ENCODE data around the gene HOXA13.
A peak's percentile ranks its signal among the peaks of the same experiment; 100 is the strongest.

The HOXA13 gene

GRCh38 chr7:27170426-27171324 lies 29.2 kb downstream of the HOXA13 start:
- DNase-seq (ENCODE audit: low spot score), result no peak

- no peak for DNase-seq (ENCODE audit: low spot score)
Observed at GRCh38 chr7:27169658-27170425, 30.0 kb downstream of the HOXA13 start.

GRCh38 chr7:27168265-27168947 lies 31.5 kb downstream of the HOXA13 start:
- no peak for DNase-seq (ENCODE audit: low spot score)

- no peak for DNase-seq (ENCODE audit: low spot score)
Observed at GRCh38 chr7:27167916-27168264, 32.0 kb downstream of the HOXA13 start.

- no peak for DNase-seq (ENCODE audit: low spot score)
Observed at GRCh38 chr7:27166531-27167505, 33.1 kb downstream of the HOXA13 start.

- no peak for DNase-seq (ENCODE audit: low spot score)
Observed at GRCh38 chr7:27165996-27166530, 33.8 kb downstream of the HOXA13 start.

GRCh38 chr7:27165089-27165995 lies 34.5 kb downstream of the HOXA13 start, which contains the start of gene HOXA9:
HOXA9 (minus strand) TSS chr7:27165537; CDS start chr7:27165457, 80 bp downstream.
- no peak for DNase-seq (ENCODE audit: low spot score)

- no peak for DNase-seq (ENCODE audit: low spot score)
Observed at GRCh38 chr7:27164367-27165088, 35.4 kb downstream of the HOXA13 start.

GRCh38 chr7:27164045-27164366 lies 35.9 kb downstream of the HOXA13 start:
- no peak for DNase-seq (ENCODE audit: low spot score)

- DNase-seq (ENCODE audit: low spot score), result no peak
Observed at GRCh38 chr7:27163288-27164044, 36.4 kb downstream of the HOXA13 start.

- no peak for DNase-seq (ENCODE audit: low spot score)
Observed at GRCh38 chr7:27162561-27163287, 37.2 kb downstream of the HOXA13 start.

- no peak for DNase-seq (ENCODE audit: low spot score)
Observed at GRCh38 chr7:27161721-27162560, 38.0 kb downstream of the HOXA13 start.

- no peak for DNase-seq (ENCODE audit: low spot score)
Observed at GRCh38 chr7:27161214-27161720, 38.6 kb downstream of the HOXA13 start.

GRCh38 chr7:27160546-27161213 lies 39.2 kb downstream of the HOXA13 start:
- DNase-seq (ENCODE audit: low spot score), result peak; percentile 92

- no peak for DNase-seq (ENCODE audit: low spot score)
Observed at GRCh38 chr7:27160145-27160545, 39.7 kb downstream of the HOXA13 start.
